Endothelial cell of umbilical vein (primary cell): ENCODE data around the gene THSD4.

Experiments
- CTCF ChIP-seq, 2 donors: IDR thresholded peaks; 1 replicate in 1 of 2; 2 replicates in 1 of 2; pipeline ENCODE4 v1.5.1; 2011; ENCODE audit warnings: low read length in 2 of 2, mild to moderate bottlenecking in 2 of 2, moderate library complexity in 2 of 2, control low read depth in 1 of 2, inconsistent platforms in 1 of 2, low read depth in 1 of 2; ENCODE audit not compliant: insufficient read depth in 1 of 2; ENCODE audit errors: extremely low read depth in 1 of 2
- JUN ChIP-seq: IDR thresholded peaks from 2 replicates; pipeline ENCODE4 v1.6.1; 2011; ENCODE audit warnings: borderline replicate concordance, low read depth; ENCODE audit not compliant: insufficient read length, insufficient read depth
- POLR2AphosphoS5 ChIP-seq: IDR thresholded peaks from 2 replicates; pipeline ENCODE4 v1.6.1; 2012; ENCODE audit warnings: low read depth, mild to moderate bottlenecking, control low read depth, low read length, moderate library complexity; ENCODE audit not compliant: insufficient read depth

- TF ChIP-seq POLR2AphosphoS5: no peak
- no peak for TF ChIP-seq CTCF (IDR thresholded peaks at IDR 0.05; ENCODE audit: extremely low read depth in 1 of 2, insufficient read depth in 1 of 2, low read depth in 1 of 2, low read length in 2 of 2)
- TF ChIP-seq JUN: no peak
Observed at GRCh38 chr15:71088683-71089082, 26.6 kb upstream of the THSD4 start.
